Mucosa of descending colon (tissue), 3 donors: Measurements from ENCODE around the gene GNE. TPM values are rescaled to one million over a fixed set of nuclear protein-coding genes. Genes with fewer than 3 reads are reported as not detected.

Source experiments
- ATAC-seq: fragments of 200-7000 bp; cut with Tn5 transposase; one replicate; pipeline ENCODE4 v1.9.1; 2020; ENCODE audit warnings: mild to moderate bottlenecking, moderate library complexity
- DNase-seq, 3 donors: peaks; one replicate each; pipeline ENCODE4 v3.0.0-alpha.2; 2020
- H3K36me3 ChIP-seq: fragments of 200-600 bp; one replicate; pipeline ENCODE4 v1.8.0; 2021; ENCODE audit warnings: low read depth, mild to moderate bottlenecking
- H3K4me1 ChIP-seq: fragments of 200-600 bp; one replicate; pipeline ENCODE4 v1.8.0; 2021; ENCODE audit warnings: low read depth, mild to moderate bottlenecking
- H3K4me3 ChIP-seq: fragments of 200-600 bp; one replicate; pipeline ENCODE4 v1.8.0; 2021; ENCODE audit warnings: mild to moderate bottlenecking
- H3K9me3 ChIP-seq: fragments of 200-600 bp; one replicate; pipeline ENCODE4 v1.8.0; 2021; ENCODE audit warnings: mild to moderate bottlenecking
- CTCF ChIP-seq: fragments of 200-600 bp; IDR thresholded peaks from one replicate; pipeline ENCODE4 v1.8.0; 2022; ENCODE audit warnings: antibody characterized with exemption, mild to moderate bottlenecking
- intact Hi-C, 2 donors: fragments of 100-400 bp; cut with DNase I in 1 of 2; cut with micrococcal nuclease in 1 of 2; formaldehyde crosslinking; loops; one replicate each; pipeline versions ENCODE4 v1.11.0 to v1.11.1; 2022; cut with DNase I, micrococcal nuclease
- total RNA-seq, 3 donors: library from RNA; stranded (reverse); fragmentation: NEBNext Ultra II Directional in 2 of 3; extraction: Animal tissue kit (Norgen Biotek cat#: 25700) in 2 of 3; gene quantifications; one replicate each; pipeline versions ENCODE4 v1.2.1 to v1.2.4, GENCODE V29; 2021 to 2023
- donor health status: DM: no; HTN: no; CAD: no; lungs with moderate emphysema.
- donor health status: DM: no; HTN: no; CAD: no.
- donor health status: DM: no; HTN: yes; CAD: no.

Gene GNE
- total RNA-seq, 3 donors from 2014 or later = 56.6 to 107 (median 93.0) TPM

GRCh38 chr9:36289836-36290435 lies 31.7 kb upstream of the GNE start:
- no peak for DNase-seq
- intact Hi-C loops = no loop called here
- H3K36me3 ChIP-seq = no peaks in the 10 kb centered on the region
- no peaks in the 10 kb centered on the region for H3K9me3 ChIP-seq
- ATAC-seq = no peak
- no peak for TF ChIP-seq CTCF
- H3K4me1 ChIP-seq = no peaks in the 10 kb centered on the region
- H3K4me3 ChIP-seq = no peak overlapping the region

- ATAC-seq (no peak), DNase-seq (no peak)
- intact Hi-C loops = no loop called here
- Histone ChIP-seq H3K36me3 (no peaks in the 10 kb centered on the region), H3K4me3 (no peak overlapping the region), H3K9me3 (no peaks in the 10 kb centered on the region), H3K4me1 (no peaks in the 10 kb centered on the region)
- TF ChIP-seq CTCF = no peak
Measured at GRCh38 chr9:36288070-36288469, 29.8 kb upstream of the GNE start.

GRCh38 chr9:36286388-36286787 lies 28.1 kb upstream of the GNE start:
- Histone ChIP-seq H3K36me3 (no peaks in the 10 kb centered on the region), H3K4me3 (no peak overlapping the region), H3K9me3 (no peaks in the 10 kb centered on the region), H3K4me1 (no peaks in the 10 kb centered on the region)
- DNase-seq (no peak), ATAC-seq (peak; percentile 66)
- intact Hi-C loops = no loop called here
- TF ChIP-seq CTCF = no peak

- no peak overlapping the region for H3K4me3 ChIP-seq
- intact Hi-C loops = no loop called here
- no peaks in the 10 kb centered on the region for H3K4me1 ChIP-seq
- ATAC-seq (no peak), DNase-seq (no peak)
- H3K36me3 ChIP-seq = no peaks in the 10 kb centered on the region
- no peak for TF ChIP-seq CTCF
- no peaks in the 10 kb centered on the region for H3K9me3 ChIP-seq
Measured at GRCh38 chr9:36284226-36284625, 26.0 kb upstream of the GNE start.

- ATAC-seq = no peak
- H3K4me1 ChIP-seq = no peaks in the 10 kb centered on the region
- no peak for DNase-seq
- no peak for TF ChIP-seq CTCF
- intact Hi-C loops = no loop called here
- no peaks in the 10 kb centered on the region for H3K36me3 ChIP-seq
- H3K9me3 ChIP-seq = no peaks in the 10 kb centered on the region
- no peak overlapping the region for H3K4me3 ChIP-seq
Measured at GRCh38 chr9:36282275-36282674, 24.0 kb upstream of the GNE start.

- no peak for TF ChIP-seq CTCF
- ATAC-seq = no peak
- no peak overlapping the region for H3K4me3 ChIP-seq
Measured at GRCh38 chr9:36280989-36281388, 22.7 kb upstream of the GNE start.

More at GRCh38 chr9:36280989-36281388, 22.7 kb upstream of the GNE start:
- intact Hi-C loops = no loop called here
- Histone ChIP-seq H3K36me3 (no peaks in the 10 kb centered on the region), H3K4me1 (no peaks in the 10 kb centered on the region), H3K9me3 (no peaks in the 10 kb centered on the region)
- DNase-seq = no peak
